Keratinocyte (primary cell): ENCODE measurements around the gene HDLBP.
"Not testable (repeated sequence)": the region's sequence is repeated elsewhere in the genome, so short reads cannot be mapped to it uniquely, and the experiment has no call there.

ENCODE experiments used
- EZH2 ChIP-seq: IDR thresholded peaks from one replicate; pipeline ENCODE4 v1.6.1; 2012; ENCODE audit warnings: inconsistent platforms, mild to moderate bottlenecking, low read length, moderate library complexity
- TF ChIP-seq, protein P1 (sequence below), 3 experiments: IDR thresholded peaks in 1 of 3; conservative IDR thresholded peaks in 1 of 3; optimal IDR thresholded peaks in 1 of 3; 2 replicates in 2 of 3; 3 replicates in 1 of 3; pipeline versions ENCODE3 to v1.5.1; 2011; ENCODE audit warnings: low read length in 3 of 3, mild to moderate bottlenecking in 3 of 3, moderate library complexity in 2 of 3, control low read depth in 1 of 3, inconsistent platforms in 1 of 3; ENCODE audit not compliant: insufficient read depth in 2 of 3; ENCODE audit errors: extremely low read depth in 1 of 3

DNA sequence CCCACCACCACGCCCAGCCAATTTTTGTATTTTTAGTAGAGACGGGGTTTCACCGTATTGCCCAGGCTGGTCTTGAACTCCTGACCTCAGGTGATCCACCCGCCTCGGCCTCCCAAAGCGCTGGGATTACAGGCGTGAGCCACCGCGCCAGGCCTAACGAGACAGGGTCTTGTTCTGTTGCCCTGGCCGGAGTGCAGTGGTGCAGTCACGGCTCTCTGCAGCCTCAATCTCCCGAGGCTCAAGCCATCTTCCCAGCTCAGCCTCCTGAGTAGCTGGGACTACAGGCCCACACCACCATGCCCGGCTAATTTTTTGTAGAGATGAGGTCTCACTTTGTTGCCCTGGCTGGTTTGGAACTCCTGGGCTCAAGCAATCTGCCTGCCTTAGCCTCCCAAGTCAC is 118.2 kb downstream of the HDLBP start:
- TF ChIP-seq, protein P1, sequence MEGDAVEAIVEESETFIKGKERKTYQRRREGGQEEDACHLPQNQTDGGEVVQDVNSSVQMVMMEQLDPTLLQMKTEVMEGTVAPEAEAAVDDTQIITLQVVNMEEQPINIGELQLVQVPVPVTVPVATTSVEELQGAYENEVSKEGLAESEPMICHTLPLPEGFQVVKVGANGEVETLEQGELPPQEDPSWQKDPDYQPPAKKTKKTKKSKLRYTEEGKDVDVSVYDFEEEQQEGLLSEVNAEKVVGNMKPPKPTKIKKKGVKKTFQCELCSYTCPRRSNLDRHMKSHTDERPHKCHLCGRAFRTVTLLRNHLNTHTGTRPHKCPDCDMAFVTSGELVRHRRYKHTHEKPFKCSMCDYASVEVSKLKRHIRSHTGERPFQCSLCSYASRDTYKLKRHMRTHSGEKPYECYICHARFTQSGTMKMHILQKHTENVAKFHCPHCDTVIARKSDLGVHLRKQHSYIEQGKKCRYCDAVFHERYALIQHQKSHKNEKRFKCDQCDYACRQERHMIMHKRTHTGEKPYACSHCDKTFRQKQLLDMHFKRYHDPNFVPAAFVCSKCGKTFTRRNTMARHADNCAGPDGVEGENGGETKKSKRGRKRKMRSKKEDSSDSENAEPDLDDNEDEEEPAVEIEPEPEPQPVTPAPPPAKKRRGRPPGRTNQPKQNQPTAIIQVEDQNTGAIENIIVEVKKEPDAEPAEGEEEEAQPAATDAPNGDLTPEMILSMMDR (optimal IDR thresholded peaks at IDR 0.05 in 1 of 3, IDR thresholded peaks at IDR 0.05 in 1 of 3, conservative IDR thresholded peaks at IDR 0.05 in 1 of 3; ENCODE audit: extremely low read depth in 1 of 3, insufficient read depth in 2 of 3, low read length in 3 of 3): not testable (repeated sequence)
- not testable (repeated sequence) for TF ChIP-seq EZH2
